ENCODE data around the gene SLC7A14.
A peak's percentile ranks its signal among the peaks of the same experiment; 100 is the strongest.

The SLC7A14 gene

GRCh38 chr3:170585937-170586310 lies at the start of gene SLC7A14:
Gene SLC7A14 (minus strand): TSS chr3:170586075. CDS start chr3:170526936, 59,139 bp downstream.
- peak in 34 of 51 donors; percentile 4 to 57 (median 32) for DNase-seq

- DNase-seq: no peak
These were observed 49.5 kb upstream of the SLC7A14 start for GRCh38 chr3:170635385-170635735.

GRCh38 chr3:170634663-170635384 lies 48.9 kb upstream of the SLC7A14 start:
- DNase-seq: peak in 1 of 51 donors; percentile 45

- DNase-seq: no peak
These were observed 47.7 kb upstream of the SLC7A14 start for GRCh38 chr3:170633573-170633972.

GRCh38 chr3:170632780-170633179 lies 46.9 kb upstream of the SLC7A14 start:
- no peak for DNase-seq

GRCh38 chr3:170631755-170632488 lies 46.0 kb upstream of the SLC7A14 start:
- no peak for DNase-seq

GRCh38 chr3:170623524-170623923 lies 37.6 kb upstream of the SLC7A14 start:
- DNase-seq: no peak

- DNase-seq: peak in 17 of 51 donors; percentile 11 to 62 (median 31)
These were observed 36.7 kb upstream of the SLC7A14 start for GRCh38 chr3:170622369-170623159.

- no peak for DNase-seq
These were observed 35.4 kb upstream of the SLC7A14 start for GRCh38 chr3:170621256-170621655.

- DNase-seq: peak in 4 of 51 donors; percentile 11 to 46 (median 28)
These were observed 28.5 kb upstream of the SLC7A14 start for GRCh38 chr3:170614214-170614966.

- no peak for DNase-seq
These were observed 25.9 kb upstream of the SLC7A14 start for GRCh38 chr3:170611751-170612150.

- no peak for DNase-seq
These were observed 24.5 kb upstream of the SLC7A14 start for GRCh38 chr3:170610321-170610884.

- DNase-seq: no peak
These were observed 22.6 kb upstream of the SLC7A14 start for GRCh38 chr3:170608475-170608874.

GRCh38 chr3:170606675-170607074 lies 20.8 kb upstream of the SLC7A14 start:
- DNase-seq: no peak

- no peak for DNase-seq
These were observed 19.6 kb upstream of the SLC7A14 start for GRCh38 chr3:170605490-170605889.

GRCh38 chr3:170603770-170604510 lies 18.1 kb upstream of the SLC7A14 start:
- DNase-seq: no peak

- no peak for DNase-seq
These were observed 16.7 kb upstream of the SLC7A14 start for GRCh38 chr3:170602556-170602955.

- no peak for DNase-seq
These were observed 14.2 kb upstream of the SLC7A14 start for GRCh38 chr3:170600005-170600624.

GRCh38 chr3:170599091-170599490 lies 13.2 kb upstream of the SLC7A14 start:
- no peak for DNase-seq

GRCh38 chr3:170598091-170598502 lies 12.2 kb upstream of the SLC7A14 start:
- DNase-seq: no peak

Data from hypothalamus (tissue), 51 donors.